Caco-2 (cell line): ENCODE data around the gene RAP1GAP2. TPM values are rescaled to one million over a fixed set of nuclear protein-coding genes. Genes with fewer than 3 reads are reported as not detected.

ENCODE experiments used
- BruUV-seq: library from RNA; stranded (reverse); fragments of 400-500 nt; replicated peaks from 2 replicates; lab custom pipeline; 2021; lab: Mats Ljungman, UMichigan
- CTCF ChIA-PET: fragments of 300-600 bp; sonication (Branson Sonifier 250); formaldehyde crosslinking; loops from one replicate; lab custom pipeline; 2022; ENCODE audit warnings: antibody characterized with exemption; lab: Charles Lee
- POLR2A ChIA-PET: fragments of 300-600 bp; sonication (Branson Sonifier 250); formaldehyde crosslinking; loops from one replicate; lab custom pipeline; 2022; ENCODE audit warnings: antibody characterized with exemption; lab: Charles Lee
- DNase-seq, 2 experiments: peaks; one replicate each; pipeline versions ENCODE4 v3.0.0 to v3.0.0-alpha.2; 2020 to 2022
- H3K27me3 ChIP-seq: replicated peaks from 2 replicates; pipeline ENCODE4 v1.6.0; 2011; ENCODE audit warnings: low read length; ENCODE audit not compliant: control insufficient read depth, insufficient read depth
- H3K36me3 ChIP-seq: 2 replicates; pipeline ENCODE4 v1.5.1; 2011; ENCODE audit warnings: low read length; ENCODE audit not compliant: control insufficient read depth, insufficient read depth
- H3K4me1 ChIP-seq: fragments of 250-450 bp; sonication (Bioruptor Pico); 2 replicates; pipeline ENCODE4 v1.5.1; 2020; ENCODE audit warnings: mild to moderate bottlenecking
- H3K4me3 ChIP-seq: 2 replicates; pipeline ENCODE4 v1.5.1; 2011; ENCODE audit warnings: low read depth, mild to moderate bottlenecking, control low read depth, low read length
- H3K9me3 ChIP-seq: fragments of 250-450 bp; sonication (Bioruptor Pico); 2 replicates; pipeline ENCODE4 v1.5.1; 2020; ENCODE audit warnings: mild to moderate bottlenecking, moderate library complexity
- H3K27ac Mint-ChIP-seq: one replicate; pipeline ENCODE4 v1.8.0; 2022; ENCODE audit warnings: mixed read lengths; ENCODE audit not compliant: unreplicated experiment
- H3K27me3 Mint-ChIP-seq: one replicate; pipeline ENCODE4 v1.8.0; 2022; ENCODE audit warnings: mixed read lengths; ENCODE audit not compliant: insufficient read depth, unreplicated experiment
- H3K36me3 Mint-ChIP-seq: one replicate; pipeline ENCODE4 v1.8.0; 2022; ENCODE audit warnings: mild to moderate bottlenecking, mixed read lengths; ENCODE audit not compliant: insufficient read depth, unreplicated experiment
- H3K4me1 Mint-ChIP-seq: one replicate; pipeline ENCODE4 v1.8.0; 2022; ENCODE audit warnings: low read depth, mixed read lengths; ENCODE audit not compliant: unreplicated experiment
- H3K4me3 Mint-ChIP-seq: one replicate; pipeline ENCODE4 v1.8.0; 2022; ENCODE audit warnings: mild to moderate bottlenecking, moderate library complexity, mixed read lengths; ENCODE audit not compliant: unreplicated experiment
- H3K9me3 Mint-ChIP-seq: one replicate; pipeline ENCODE4 v1.8.0; 2022; ENCODE audit warnings: mixed read lengths; ENCODE audit not compliant: unreplicated experiment
- intact Hi-C: fragments of 100-400 bp; cut with micrococcal nuclease; formaldehyde crosslinking; loops from one replicate; pipeline ENCODE4 v1.10.0; 2022; ENCODE audit not compliant: unreplicated experiment
- total RNA-seq: library from RNA; stranded (reverse); gene quantifications from 2 replicates; pipeline ENCODE4 v1.2.3, GENCODE V29; 2022
- TF ChIP-seq, protein P1 (sequence below), 2 experiments: fragments of 200-600 bp in 1 of 2; IDR thresholded peaks; 1 replicate in 1 of 2; 2 replicates in 1 of 2; pipeline versions ENCODE4 v1.5.1 to v1.8.0; 2011 to 2022; ENCODE audit warnings: antibody characterized with exemption in 1 of 2, control low read depth in 1 of 2, inconsistent platforms in 1 of 2, low read depth in 1 of 2, low read length in 1 of 2, mild to moderate bottlenecking in 1 of 2, moderate library complexity in 1 of 2; ENCODE audit not compliant: insufficient read depth in 1 of 2, severe bottlenecking in 1 of 2, unreplicated experiment in 1 of 2

The RAP1GAP2 gene
- total RNA-seq, 1 experiment from 2014 or later, result 45.3 TPM

DNA sequence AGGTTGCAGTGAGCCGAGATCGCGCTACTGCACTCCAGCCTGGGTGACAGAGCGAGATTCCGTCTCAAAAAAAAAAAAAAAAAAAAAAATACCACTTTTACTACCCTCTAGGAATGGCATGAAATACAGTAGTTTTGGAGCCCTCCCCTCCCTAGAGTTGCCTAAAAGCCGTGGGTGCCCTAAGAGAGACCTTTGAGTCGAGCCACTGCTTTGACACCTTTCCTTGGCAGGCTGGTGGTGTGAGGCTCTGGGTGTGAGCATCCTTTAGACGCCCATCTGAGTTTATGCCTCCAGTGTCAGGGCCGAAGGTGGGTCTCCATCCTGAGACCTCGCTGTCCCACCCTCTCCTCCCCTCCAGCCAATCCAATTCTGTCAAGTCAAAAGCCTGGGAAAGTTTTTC lies 46.2 kb downstream of the RAP1GAP2 start:
- no peaks in the 10 kb centered on the region for H3K36me3 Mint-ChIP-seq
- peaks cover 11% of the 10 kb centered on the region for H3K4me1 Mint-ChIP-seq
- H3K9me3 Mint-ChIP-seq, result no peaks in the 10 kb centered on the region
- Histone ChIP-seq H3K27me3 (no peaks in the 10 kb centered on the region), H3K4me3 (no peak overlapping the region), H3K9me3 (no peaks in the 10 kb centered on the region), H3K4me1 (peaks cover 9% of the 10 kb centered on the region), H3K36me3 (no peaks in the 10 kb centered on the region)
- intact Hi-C loops, result no loop called here
- POLR2A ChIA-PET, result no interaction called here
- BruUV-seq, result no TSS peak
- no peak overlapping the region for H3K4me3 Mint-ChIP-seq
- no peak for DNase-seq
- CTCF ChIA-PET, result no interaction called here
- no peaks in the 10 kb centered on the region for H3K27me3 Mint-ChIP-seq
- H3K27ac Mint-ChIP-seq, result no peak overlapping the region
- TF ChIP-seq, protein P1, sequence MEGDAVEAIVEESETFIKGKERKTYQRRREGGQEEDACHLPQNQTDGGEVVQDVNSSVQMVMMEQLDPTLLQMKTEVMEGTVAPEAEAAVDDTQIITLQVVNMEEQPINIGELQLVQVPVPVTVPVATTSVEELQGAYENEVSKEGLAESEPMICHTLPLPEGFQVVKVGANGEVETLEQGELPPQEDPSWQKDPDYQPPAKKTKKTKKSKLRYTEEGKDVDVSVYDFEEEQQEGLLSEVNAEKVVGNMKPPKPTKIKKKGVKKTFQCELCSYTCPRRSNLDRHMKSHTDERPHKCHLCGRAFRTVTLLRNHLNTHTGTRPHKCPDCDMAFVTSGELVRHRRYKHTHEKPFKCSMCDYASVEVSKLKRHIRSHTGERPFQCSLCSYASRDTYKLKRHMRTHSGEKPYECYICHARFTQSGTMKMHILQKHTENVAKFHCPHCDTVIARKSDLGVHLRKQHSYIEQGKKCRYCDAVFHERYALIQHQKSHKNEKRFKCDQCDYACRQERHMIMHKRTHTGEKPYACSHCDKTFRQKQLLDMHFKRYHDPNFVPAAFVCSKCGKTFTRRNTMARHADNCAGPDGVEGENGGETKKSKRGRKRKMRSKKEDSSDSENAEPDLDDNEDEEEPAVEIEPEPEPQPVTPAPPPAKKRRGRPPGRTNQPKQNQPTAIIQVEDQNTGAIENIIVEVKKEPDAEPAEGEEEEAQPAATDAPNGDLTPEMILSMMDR (IDR thresholded peaks at IDR 0.05; ENCODE audit: insufficient read depth in 1 of 2, low read depth in 1 of 2, low read length in 1 of 2, severe bottlenecking in 1 of 2, unreplicated experiment in 1 of 2), result no peak

DNA sequence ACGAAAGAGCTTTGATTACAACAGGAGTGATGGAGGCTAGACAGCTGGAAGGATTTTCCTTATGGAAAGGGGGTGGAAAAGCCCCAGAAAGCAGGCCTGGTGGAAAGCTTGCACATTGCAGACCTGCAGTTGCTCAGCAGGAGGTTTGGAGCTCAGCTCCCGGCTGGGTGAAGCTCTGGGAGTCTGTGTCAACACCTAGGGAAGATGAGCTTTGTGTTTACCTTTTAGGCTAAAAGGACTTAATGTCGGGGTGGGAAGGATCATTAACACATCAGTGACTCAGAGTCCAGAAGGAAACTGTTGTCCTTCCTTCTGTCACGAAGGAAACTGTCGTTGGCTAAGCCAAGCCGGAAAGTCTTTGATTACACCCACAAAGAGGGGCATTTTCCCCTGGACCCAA lies 48.2 kb downstream of the RAP1GAP2 start:
- no peaks in the 10 kb centered on the region for H3K27me3 ChIP-seq
- Mint-ChIP-seq H3K27me3 (no peaks in the 10 kb centered on the region), H3K4me1 (peaks cover 18% of the 10 kb centered on the region), H3K4me3 (no peak overlapping the region), H3K27ac (no peak overlapping the region), H3K36me3 (no peaks in the 10 kb centered on the region), H3K9me3 (no peaks in the 10 kb centered on the region)
- H3K9me3 ChIP-seq, result no peaks in the 10 kb centered on the region
- TF ChIP-seq, protein P1 (IDR thresholded peaks at IDR 0.05; ENCODE audit: insufficient read depth in 1 of 2, low read depth in 1 of 2, low read length in 1 of 2, severe bottlenecking in 1 of 2, unreplicated experiment in 1 of 2), result no peak
- intact Hi-C loops, result no loop called here
- no TSS peak for BruUV-seq
- H3K36me3 ChIP-seq, result no peaks in the 10 kb centered on the region
- CTCF ChIA-PET, result interaction anchor here (0.6 to 1.8 kb wide), 9 partner anchors 10 to 168 kb away, joined by 3 to 9 read pairs (median 4); no protein-coding TSS in a partner anchor
- H3K4me3 ChIP-seq, result no peak overlapping the region
- POLR2A ChIA-PET, result no interaction called here
- DNase-seq, result peak; percentile 46 to 65
- H3K4me1 ChIP-seq, result peaks cover 9% of the 10 kb centered on the region

DNA sequence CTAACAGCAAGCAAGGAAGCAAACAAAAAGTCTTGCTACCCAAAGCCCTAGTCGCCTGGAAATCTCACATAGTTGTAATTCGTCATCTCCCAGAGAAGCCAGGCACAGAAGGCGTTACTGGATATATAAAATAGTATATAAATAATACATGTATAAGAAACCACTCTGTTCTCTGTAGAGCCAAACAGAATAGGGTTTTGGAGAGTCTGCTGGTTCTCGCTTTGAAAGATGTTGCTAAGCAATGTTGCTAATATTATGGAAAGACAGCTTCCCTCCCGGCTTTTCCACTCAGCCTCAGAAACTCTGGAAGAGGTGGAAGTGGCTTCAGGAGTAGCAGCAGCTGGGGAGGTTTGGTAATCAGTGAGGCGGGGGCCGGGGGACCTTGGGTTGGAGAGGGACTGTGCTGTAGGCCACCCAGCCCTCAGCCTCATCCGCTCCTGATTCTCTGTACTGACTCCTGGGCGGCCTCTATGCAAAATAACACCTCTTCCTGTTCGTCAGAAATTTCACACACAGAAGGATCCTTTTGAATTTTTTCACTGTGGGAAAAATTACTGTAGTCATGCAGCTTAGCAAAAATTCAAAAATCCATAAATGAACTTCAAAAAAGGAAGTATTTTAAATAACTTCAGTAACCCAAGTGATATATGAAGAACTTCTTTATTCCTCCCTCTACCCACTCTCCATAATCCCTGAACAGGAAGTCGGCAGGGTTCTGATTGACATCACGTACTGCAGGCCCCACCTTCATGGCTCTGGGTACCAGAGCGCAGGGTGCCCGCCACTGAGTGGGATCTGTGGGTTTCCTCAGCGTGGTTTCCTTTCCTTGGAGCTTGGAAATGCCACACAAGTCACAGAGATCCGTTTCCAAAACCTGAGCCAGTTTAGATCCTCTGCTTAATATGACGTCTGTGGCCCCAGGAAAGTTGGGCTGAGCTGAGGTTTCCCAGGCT lies 51.4 kb downstream of the RAP1GAP2 start:
- Histone ChIP-seq H3K4me1 (peaks cover 9% of the 10 kb centered on the region), H3K27me3 (no peaks in the 10 kb centered on the region), H3K4me3 (no peak overlapping the region), H3K9me3 (no peaks in the 10 kb centered on the region), H3K36me3 (no peaks in the 10 kb centered on the region)
- Mint-ChIP-seq H3K4me1 (peaks cover 18% of the 10 kb centered on the region), H3K27me3 (no peaks in the 10 kb centered on the region), H3K4me3 (no peak overlapping the region), H3K36me3 (no peaks in the 10 kb centered on the region), H3K9me3 (no peaks in the 10 kb centered on the region), H3K27ac (no peak overlapping the region)
- intact Hi-C loops, result loop anchor here (1.0 to 2.0 kb wide), 2 partner anchors 19 to 83 kb away; no protein-coding TSS in a partner anchor
- CTCF ChIA-PET, result interaction anchor here (0.6 to 3.8 kb wide), 5 partner anchors 27 to 165 kb away, joined by 4 to 32 read pairs (median 6); no protein-coding TSS in a partner anchor
- POLR2A ChIA-PET, result no interaction called here
- BruUV-seq, result no TSS peak
- no peak for DNase-seq
- TF ChIP-seq, protein P1 (IDR thresholded peaks at IDR 0.05; ENCODE audit: insufficient read depth in 1 of 2, low read depth in 1 of 2, low read length in 1 of 2, severe bottlenecking in 1 of 2, unreplicated experiment in 1 of 2), result no peak
